GM12801 (cell line): ENCODE measurements around the gene PLPP3.

Source experiments
- TF ChIP-seq, protein P1 (sequence below): IDR thresholded peaks from one replicate; pipeline ENCODE4 v1.5.1; 2011; ENCODE audit warnings: control low read depth; ENCODE audit not compliant: insufficient read length; ENCODE audit errors: extremely low read depth

PLPP3 gene

DNA sequence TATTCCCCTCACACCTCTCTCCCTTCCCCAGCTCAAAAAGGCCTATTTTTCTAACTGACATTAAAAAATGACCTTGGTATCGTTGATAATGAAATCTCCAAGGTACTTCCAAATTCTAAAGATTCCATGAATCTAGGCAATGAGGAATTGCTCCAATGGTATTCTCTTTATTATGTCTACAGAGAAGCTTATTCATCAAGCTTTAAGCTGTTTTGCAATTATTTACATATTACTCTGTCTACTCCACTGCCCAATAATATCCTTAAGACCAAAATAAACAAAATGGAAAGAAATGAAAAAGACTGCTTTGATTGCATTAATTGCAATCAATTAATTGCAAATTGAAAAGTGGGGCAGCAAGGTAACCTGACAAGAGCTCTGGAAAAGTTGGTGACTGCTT, 7.9 kb downstream of the PLPP3 start:
- TF ChIP-seq, protein P1, sequence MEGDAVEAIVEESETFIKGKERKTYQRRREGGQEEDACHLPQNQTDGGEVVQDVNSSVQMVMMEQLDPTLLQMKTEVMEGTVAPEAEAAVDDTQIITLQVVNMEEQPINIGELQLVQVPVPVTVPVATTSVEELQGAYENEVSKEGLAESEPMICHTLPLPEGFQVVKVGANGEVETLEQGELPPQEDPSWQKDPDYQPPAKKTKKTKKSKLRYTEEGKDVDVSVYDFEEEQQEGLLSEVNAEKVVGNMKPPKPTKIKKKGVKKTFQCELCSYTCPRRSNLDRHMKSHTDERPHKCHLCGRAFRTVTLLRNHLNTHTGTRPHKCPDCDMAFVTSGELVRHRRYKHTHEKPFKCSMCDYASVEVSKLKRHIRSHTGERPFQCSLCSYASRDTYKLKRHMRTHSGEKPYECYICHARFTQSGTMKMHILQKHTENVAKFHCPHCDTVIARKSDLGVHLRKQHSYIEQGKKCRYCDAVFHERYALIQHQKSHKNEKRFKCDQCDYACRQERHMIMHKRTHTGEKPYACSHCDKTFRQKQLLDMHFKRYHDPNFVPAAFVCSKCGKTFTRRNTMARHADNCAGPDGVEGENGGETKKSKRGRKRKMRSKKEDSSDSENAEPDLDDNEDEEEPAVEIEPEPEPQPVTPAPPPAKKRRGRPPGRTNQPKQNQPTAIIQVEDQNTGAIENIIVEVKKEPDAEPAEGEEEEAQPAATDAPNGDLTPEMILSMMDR: no peak

DNA sequence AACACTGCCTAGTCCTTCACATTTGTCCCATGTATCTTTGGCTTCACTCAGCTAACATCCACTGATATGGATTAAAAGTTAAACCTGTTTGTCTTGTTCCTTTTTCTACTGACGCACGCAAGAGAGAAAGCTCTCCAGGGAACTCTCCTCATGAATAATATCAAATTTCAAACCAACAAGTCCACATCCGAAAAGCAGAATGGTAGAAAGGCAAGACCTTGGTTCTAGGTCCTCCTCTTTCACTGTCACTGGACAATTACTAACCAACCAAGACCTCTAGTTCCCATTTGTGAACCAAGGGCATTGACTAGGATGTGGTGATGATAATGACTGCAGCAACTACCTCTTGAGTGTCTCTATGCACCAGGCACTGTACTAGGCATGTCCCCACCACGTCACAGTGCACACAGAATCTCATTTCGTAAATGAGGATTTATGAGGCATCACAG, 8.4 kb downstream of the PLPP3 start:
- TF ChIP-seq, protein P1: no peak

DNA sequence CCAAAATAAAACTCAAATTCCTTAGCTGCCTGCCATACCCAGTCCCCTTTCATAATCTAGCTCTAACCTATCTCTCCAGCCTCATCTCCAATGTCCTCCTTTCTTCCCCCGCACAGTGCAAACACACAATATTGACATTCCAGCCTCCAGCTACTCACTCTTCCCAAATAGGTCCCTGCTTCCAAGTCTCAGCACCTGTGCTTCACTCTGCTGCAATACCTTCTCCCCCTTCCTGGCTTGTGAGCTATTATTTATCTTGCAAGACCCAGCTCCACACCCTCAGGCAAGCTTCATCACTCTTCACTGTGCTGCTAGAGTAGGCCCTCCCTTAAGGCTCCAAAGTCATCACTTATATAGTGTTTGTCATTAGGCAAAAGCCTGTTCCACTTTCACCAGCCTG, 9.7 kb downstream of the PLPP3 start:
- TF ChIP-seq, protein P1: no peak

DNA sequence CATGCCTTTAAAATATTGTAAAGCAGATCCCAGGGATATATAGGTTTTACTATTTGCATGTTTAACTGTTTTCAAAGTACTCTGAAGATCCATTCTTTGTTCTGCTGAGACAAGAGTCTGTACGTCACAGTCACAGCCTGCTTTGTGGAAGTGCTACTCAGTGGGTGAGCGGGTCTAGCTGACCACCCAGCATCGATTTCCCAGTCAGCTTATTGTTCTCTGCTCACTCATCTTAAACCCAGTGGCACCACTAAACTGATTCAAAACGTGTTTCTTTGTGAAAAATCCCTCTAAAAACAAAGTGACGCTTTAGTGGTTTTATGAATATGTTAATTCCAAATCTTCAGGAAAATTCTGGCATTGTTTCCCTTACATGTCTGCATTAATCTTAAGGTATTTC, 12.4 kb downstream of the PLPP3 start:
- TF ChIP-seq, protein P1: no peak

DNA sequence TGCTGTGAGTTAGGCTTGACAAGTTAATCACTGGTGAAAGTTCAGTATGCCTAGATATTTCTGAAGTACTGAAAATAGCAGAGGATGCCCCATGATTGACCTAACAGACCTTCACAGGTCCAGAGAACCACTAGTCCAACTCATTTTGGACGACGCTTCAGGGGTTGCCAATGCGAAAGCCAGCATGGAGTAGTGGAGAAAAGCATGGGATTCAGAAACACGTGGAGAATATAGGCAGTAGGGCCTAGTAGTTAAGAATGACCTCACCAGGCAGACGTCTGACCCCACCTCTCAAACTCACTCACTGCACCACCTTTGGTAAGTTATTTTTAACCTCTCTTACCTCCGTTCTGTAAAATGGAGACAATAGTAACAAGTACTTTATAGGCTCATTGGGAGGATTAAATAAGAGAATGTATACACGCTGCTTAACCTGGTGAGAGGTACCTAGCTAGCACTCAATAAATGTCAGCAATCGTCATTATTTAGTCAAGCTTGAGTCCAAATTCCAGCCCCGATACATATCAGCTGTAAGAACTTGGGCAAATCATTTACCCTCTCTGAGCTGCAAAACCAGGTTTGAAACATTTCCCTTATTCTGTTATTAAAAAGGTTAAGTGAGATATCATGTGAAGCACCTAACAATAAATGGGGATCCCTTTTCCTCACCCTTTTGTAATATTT, 13.2 kb downstream of the PLPP3 start:
- TF ChIP-seq, protein P1: no peak

DNA sequence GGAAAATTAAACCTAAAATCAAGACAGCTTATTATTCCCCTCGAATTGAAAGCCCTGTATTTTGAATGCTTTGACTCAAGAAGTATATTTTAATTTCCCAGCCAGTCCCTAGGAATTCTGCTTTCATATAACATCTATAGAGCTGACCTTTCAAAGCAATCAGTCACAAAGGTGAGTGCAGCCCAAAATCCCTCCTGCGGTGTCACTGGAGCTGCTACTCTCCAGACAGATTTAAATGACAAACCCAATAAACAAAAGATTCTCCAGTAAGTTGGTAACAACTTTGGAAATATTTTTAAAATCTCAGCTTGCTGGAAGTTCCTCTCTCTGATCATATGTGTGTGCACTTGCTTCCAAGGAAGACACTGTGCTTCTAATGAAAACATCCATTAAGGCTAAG, 14.7 kb downstream of the PLPP3 start:
- TF ChIP-seq, protein P1: no peak

DNA sequence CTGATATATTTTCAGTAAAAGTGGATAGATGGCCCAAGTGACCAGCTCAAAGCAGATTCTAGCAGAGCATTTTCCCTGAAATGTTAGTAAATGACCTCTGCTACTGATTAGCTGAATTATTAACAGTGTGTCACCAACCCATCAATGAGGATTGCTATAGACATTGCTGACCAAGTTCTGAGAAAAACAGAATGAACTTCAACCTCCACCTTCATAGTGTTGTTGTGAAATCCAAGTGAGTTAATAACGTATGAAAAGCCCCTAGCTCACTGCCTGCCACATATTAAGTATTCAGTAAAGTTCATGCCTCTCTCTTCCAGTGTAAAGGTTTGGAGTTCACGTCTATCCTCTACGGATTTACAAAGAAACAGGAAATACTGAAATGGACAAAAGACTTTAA, 15.8 kb downstream of the PLPP3 start:
- TF ChIP-seq, protein P1: no peak

DNA sequence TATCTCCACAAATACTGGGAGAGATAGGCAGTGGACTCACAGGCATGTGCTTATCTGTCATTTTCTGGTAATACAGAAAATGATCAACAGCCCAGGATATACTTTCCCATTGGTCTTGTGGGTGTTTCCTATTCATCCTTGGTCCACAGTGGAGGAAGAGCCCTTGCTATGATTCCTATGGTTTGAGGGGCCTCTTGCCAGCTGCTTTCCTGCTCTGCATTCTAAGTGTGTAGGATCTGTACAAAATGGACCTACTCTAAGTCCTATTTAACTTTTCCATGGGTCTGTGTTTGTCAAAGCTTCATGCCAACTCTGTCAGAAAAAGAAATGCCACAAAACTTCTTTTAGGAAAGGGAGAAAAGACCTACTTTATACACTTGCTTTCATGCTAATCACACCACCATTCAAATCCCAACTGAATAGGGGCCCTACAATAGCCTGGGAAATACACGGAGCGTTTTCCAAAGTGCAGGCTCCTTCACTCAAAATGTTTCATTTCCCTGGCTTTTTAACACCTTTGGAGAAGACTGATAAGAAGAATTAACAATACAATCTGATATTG, 16.4 kb downstream of the PLPP3 start:
- TF ChIP-seq, protein P1: no peak
